Cardiac atrium fibroblast (primary cell): ENCODE results near the gene NR4A3. TPM values are rescaled to one million over a fixed set of nuclear protein-coding genes. Genes with fewer than 3 reads are reported as not detected.

Experiments used
- total RNA-seq: library from RNA; depleted of rRNA; stranded (reverse); fragments of >200 nt; gene quantifications from 2 replicates; pipeline ENCODE4 v1.2.3, GENCODE V29; 2015

NR4A3 gene
- under 0.01 and 0.97 TPM in 2 replicates for total RNA-seq

DNA sequence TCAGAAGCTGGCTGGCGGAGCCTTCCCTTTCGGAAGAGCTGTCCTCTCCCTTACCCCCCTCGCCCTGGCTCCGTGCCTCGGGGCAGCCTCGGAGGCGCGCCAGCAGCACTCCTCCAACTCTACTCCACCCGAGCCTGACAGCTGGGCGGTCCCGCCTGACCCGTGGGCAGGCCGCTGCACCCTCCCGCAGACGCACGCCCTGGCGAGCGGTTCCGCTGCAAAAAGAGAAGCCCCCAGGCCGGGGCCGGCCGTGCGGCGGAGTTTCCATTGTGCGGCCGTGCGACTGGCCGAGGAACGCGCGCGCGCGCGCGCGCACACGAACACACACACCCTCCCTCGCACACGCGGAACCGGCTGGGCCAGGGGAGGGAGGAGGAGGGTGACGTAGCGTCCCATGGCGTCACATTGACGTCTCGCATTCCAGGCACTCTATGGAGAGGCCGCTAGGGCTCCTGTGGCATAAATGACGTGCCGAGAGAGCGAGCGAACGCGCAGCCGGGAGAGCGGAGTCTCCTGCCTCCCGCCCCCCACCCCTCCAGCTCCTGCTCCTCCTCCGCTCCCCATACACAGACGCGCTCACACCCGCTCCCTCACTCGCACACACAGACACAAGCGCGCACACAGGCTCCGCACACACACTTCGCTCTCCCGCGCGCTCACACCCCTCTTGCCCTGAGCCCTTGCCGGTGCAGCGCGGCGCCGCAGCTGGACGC is at the start of gene NR4A3:
NR4A3 (plus strand) TSS at position 490 of the 713 bp plus-strand sequence. CDS start 6,158 bp downstream, outside the sequence.

DNA sequence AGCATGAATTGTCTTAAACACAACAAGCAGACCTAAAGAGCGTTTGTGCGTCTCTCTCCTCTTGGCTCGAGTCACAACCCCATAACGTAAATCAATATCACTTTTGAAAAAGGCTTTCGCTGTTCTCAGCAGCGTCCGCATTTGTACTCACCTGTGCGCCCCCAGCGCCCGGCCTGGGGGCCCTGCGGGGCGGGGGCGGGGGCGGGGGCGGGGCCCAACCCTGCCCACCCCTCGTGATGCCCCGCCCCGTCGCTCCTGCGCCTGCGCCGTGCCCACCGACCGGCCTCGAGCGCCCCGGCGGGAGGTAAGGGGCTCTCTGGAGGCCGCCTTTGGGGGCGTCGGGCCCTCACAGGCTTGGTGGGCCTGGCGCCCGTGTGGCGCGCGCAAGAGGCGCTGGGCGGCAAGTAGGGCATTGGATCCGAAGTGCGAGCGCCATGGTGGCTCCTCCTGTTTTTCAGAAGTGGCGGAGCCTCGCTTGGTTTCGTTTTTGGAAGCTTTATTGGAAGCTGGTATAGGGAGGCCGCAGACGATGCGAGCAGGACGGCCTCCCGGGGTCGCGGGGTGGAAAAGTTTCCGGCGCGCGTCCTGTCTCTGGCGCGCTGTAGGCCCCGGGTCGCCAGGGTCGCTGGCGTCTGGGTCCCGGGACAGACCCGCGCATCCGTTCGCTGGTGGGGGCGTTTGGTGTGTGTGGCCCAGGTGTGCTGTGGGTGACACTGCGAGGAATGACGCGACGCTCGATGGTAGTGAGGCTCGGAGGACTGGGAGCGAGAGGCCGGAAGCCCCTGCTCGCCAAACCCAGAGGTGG is 84.9 kb downstream of the NR4A3 start, which contains the start of gene STX17:
STX17 (plus strand) TSS at position 252 of the 805 bp plus-strand sequence. CDS start 8,586 bp downstream, outside the sequence.

Other genes starting within 250 kb of the NR4A3 start
- gene STX17, start 84.8 kb downstream of the NR4A3 start, total RNA-seq: 9.4 and 16.4 TPM in 2 replicates